Measurements from ENCODE around the gene KHK.

GRCh38 chr2:27136751-27137150 is 50.2 kb downstream of the KHK start:
- TF ChIP-seq EZH2 (IDR thresholded peaks at IDR 0.05; ENCODE audit: insufficient read depth, poor library complexity, severe bottlenecking) (no peak), EZH2phosphoT487 (IDR thresholded peaks at IDR 0.05; ENCODE audit: insufficient read depth, low read depth) (no peak)
